ENCODE data around the gene TENM3.
A peak's percentile ranks its signal among the peaks of the same experiment; 100 is the strongest.

TENM3 gene

GRCh38 chr4:182426901-182427300, 183.7 kb downstream of the TENM3 start:
- H3K9me3 ChIP-seq (ENCODE audit: insufficient read depth, low read depth, low read length), result no peaks in the 10 kb centered on the region
- 0 out of 2 replicates have a peak, but pooled peaks cover under 1% of the 10 kb centered on the region for H3K4me1 ChIP-seq (ENCODE audit: insufficient read depth, low read length)
- H3K36me3 ChIP-seq (ENCODE audit: insufficient read depth, low read length), result no peaks in the 10 kb centered on the region
- no peak overlapping the region for H3K27ac ChIP-seq (ENCODE audit: low read depth, low read length)
- H3K4me3 ChIP-seq (ENCODE audit: low read length), result no peak overlapping the region
- 100% methylated on average over 1 of the region's 1 CpG for WGBS
- no peak overlapping the region for H3K9ac ChIP-seq (ENCODE audit: low read depth, low read length)
- H3K27me3 ChIP-seq (ENCODE audit: insufficient read depth, low read length), result no peaks in the 10 kb centered on the region

- WGBS, result 94% methylated on average over 2 of the region's 2 CpGs
Measured at GRCh38 chr4:182427554-182427953, 184.4 kb downstream of the TENM3 start.

GRCh38 chr4:182429896-182430295, 186.7 kb downstream of the TENM3 start:
- Histone ChIP-seq H3K9ac (ENCODE audit: low read depth, low read length) (no peak overlapping the region), H3K4me1 (ENCODE audit: insufficient read depth, low read length) (no peaks in the 10 kb centered on the region), H3K4me3 (ENCODE audit: low read length) (no peak overlapping the region), H3K27ac (ENCODE audit: low read depth, low read length) (no peak overlapping the region), H3K27me3 (ENCODE audit: insufficient read depth, low read length) (no peaks in the 10 kb centered on the region), H3K9me3 (ENCODE audit: insufficient read depth, low read depth, low read length) (no peaks in the 10 kb centered on the region), H3K36me3 (ENCODE audit: insufficient read depth, low read length) (no peaks in the 10 kb centered on the region)
- 92% methylated on average over 8 of the region's 8 CpGs for WGBS

More at GRCh38 chr4:182427554-182427953, 184.4 kb downstream of the TENM3 start:
- Histone ChIP-seq H3K36me3 (ENCODE audit: insufficient read depth, low read length) (no peaks in the 10 kb centered on the region), H3K4me1 (ENCODE audit: insufficient read depth, low read length) (no peaks in the 10 kb centered on the region), H3K27ac (ENCODE audit: low read depth, low read length) (no peak overlapping the region), H3K27me3 (ENCODE audit: insufficient read depth, low read length) (no peaks in the 10 kb centered on the region), H3K4me3 (ENCODE audit: low read length) (no peak overlapping the region), H3K9ac (ENCODE audit: low read depth, low read length) (no peak overlapping the region), H3K9me3 (ENCODE audit: insufficient read depth, low read depth, low read length) (no peaks in the 10 kb centered on the region)

GRCh38 chr4:182432819-182433218, 189.6 kb downstream of the TENM3 start:
- WGBS, result 92% methylated on average over 1 of the region's 1 CpG
- peaks cover 4% of the 10 kb centered on the region; the same call in 1 of the 2 replicates for H3K4me1 ChIP-seq (ENCODE audit: insufficient read depth, low read length)
- H3K9ac ChIP-seq (ENCODE audit: low read depth, low read length), result no peak overlapping the region
- H3K27me3 ChIP-seq (ENCODE audit: insufficient read depth, low read length), result no peaks in the 10 kb centered on the region
- H3K36me3 ChIP-seq (ENCODE audit: insufficient read depth, low read length), result no peaks in the 10 kb centered on the region
- no peak overlapping the region for H3K27ac ChIP-seq (ENCODE audit: low read depth, low read length)
- H3K4me3 ChIP-seq (ENCODE audit: low read length), result no peak overlapping the region
- no peaks in the 10 kb centered on the region for H3K9me3 ChIP-seq (ENCODE audit: insufficient read depth, low read depth, low read length)

- H3K4me3 ChIP-seq (ENCODE audit: low read length), result no peak overlapping the region
- H3K27ac ChIP-seq (ENCODE audit: low read depth, low read length), result no peak overlapping the region
- no peak overlapping the region for H3K9ac ChIP-seq (ENCODE audit: low read depth, low read length)
- no peaks in the 10 kb centered on the region for H3K9me3 ChIP-seq (ENCODE audit: insufficient read depth, low read depth, low read length)
- H3K4me1 ChIP-seq (ENCODE audit: insufficient read depth, low read length), result peaks cover 4% of the 10 kb centered on the region; the same call in 1 of the 2 replicates
- 86% methylated on average over 4 of the region's 4 CpGs for WGBS
- H3K27me3 ChIP-seq (ENCODE audit: insufficient read depth, low read length), result no peaks in the 10 kb centered on the region
- no peaks in the 10 kb centered on the region for H3K36me3 ChIP-seq (ENCODE audit: insufficient read depth, low read length)
Measured at GRCh38 chr4:182434720-182435119, 191.5 kb downstream of the TENM3 start.

- Histone ChIP-seq H3K36me3 (ENCODE audit: insufficient read depth, low read length) (no peaks in the 10 kb centered on the region), H3K9me3 (ENCODE audit: insufficient read depth, low read depth, low read length) (no peaks in the 10 kb centered on the region), H3K4me1 (ENCODE audit: insufficient read depth, low read length) (peaks cover 4% of the 10 kb centered on the region; the same call in 1 of the 2 replicates), H3K27me3 (ENCODE audit: insufficient read depth, low read length) (no peaks in the 10 kb centered on the region), H3K4me3 (ENCODE audit: low read length) (no peak overlapping the region), H3K9ac (ENCODE audit: low read depth, low read length) (no peak overlapping the region), H3K27ac (ENCODE audit: low read depth, low read length) (no peak overlapping the region)
- WGBS, result 86% methylated on average over 4 of the region's 4 CpGs
Measured at GRCh38 chr4:182435401-182435800, 192.2 kb downstream of the TENM3 start.

GRCh38 chr4:182443070-182443469, 199.9 kb downstream of the TENM3 start:
- H3K4me3 ChIP-seq (ENCODE audit: low read length), result no peak overlapping the region
- H3K27ac ChIP-seq (ENCODE audit: low read depth, low read length), result no peak overlapping the region
- H3K9ac ChIP-seq (ENCODE audit: low read depth, low read length), result no peak overlapping the region
- peaks cover 8% of the 10 kb centered on the region for H3K4me1 ChIP-seq (ENCODE audit: insufficient read depth, low read length)
- H3K36me3 ChIP-seq (ENCODE audit: insufficient read depth, low read length), result no peaks in the 10 kb centered on the region
- peaks cover 16% of the 10 kb centered on the region for H3K27me3 ChIP-seq (ENCODE audit: insufficient read depth, low read length)
- H3K9me3 ChIP-seq (ENCODE audit: insufficient read depth, low read depth, low read length), result no peaks in the 10 kb centered on the region

- Histone ChIP-seq H3K9me3 (ENCODE audit: insufficient read depth, low read depth, low read length) (no peaks in the 10 kb centered on the region), H3K9ac (ENCODE audit: low read depth, low read length) (peak overlapping the region; percentile 73), H3K36me3 (ENCODE audit: insufficient read depth, low read length) (no peaks in the 10 kb centered on the region), H3K4me3 (ENCODE audit: low read length) (peak overlapping the region; percentile 78), H3K4me1 (ENCODE audit: insufficient read depth, low read length) (peaks cover 33% of the 10 kb centered on the region), H3K27me3 (ENCODE audit: insufficient read depth, low read length) (peaks cover 17% of the 10 kb centered on the region), H3K27ac (ENCODE audit: low read depth, low read length) (no peak overlapping the region)
- WGBS, result 9% methylated on average over 25 of the region's 25 CpGs
Measured at GRCh38 chr4:182447767-182448280, 204.6 kb downstream of the TENM3 start.

- Histone ChIP-seq H3K36me3 (ENCODE audit: insufficient read depth, low read length) (no peaks in the 10 kb centered on the region), H3K9me3 (ENCODE audit: insufficient read depth, low read depth, low read length) (no peaks in the 10 kb centered on the region), H3K4me3 (ENCODE audit: low read length) (peak overlapping the region; percentile 78), H3K27me3 (ENCODE audit: insufficient read depth, low read length) (peaks cover 17% of the 10 kb centered on the region), H3K27ac (ENCODE audit: low read depth, low read length) (peak overlapping the region; percentile 90; the same call in 1 of the 2 replicates), H3K9ac (ENCODE audit: low read depth, low read length) (peak overlapping the region; percentile 77), H3K4me1 (ENCODE audit: insufficient read depth, low read length) (peaks cover 40% of the 10 kb centered on the region)
- WGBS, result under 1% methylated on average over 113 of the region's 113 CpGs
Measured at GRCh38 chr4:182448281-182449151, 205.3 kb downstream of the TENM3 start.

GRCh38 chr4:182449186-182449929, 206.2 kb downstream of the TENM3 start:
- peaks cover 17% of the 10 kb centered on the region for H3K27me3 ChIP-seq (ENCODE audit: insufficient read depth, low read length)
- no peaks in the 10 kb centered on the region for H3K9me3 ChIP-seq (ENCODE audit: insufficient read depth, low read depth, low read length)
- peaks cover 48% of the 10 kb centered on the region for H3K4me1 ChIP-seq (ENCODE audit: insufficient read depth, low read length)
- H3K9ac ChIP-seq (ENCODE audit: low read depth, low read length), result peak overlapping the region; percentile 77
- H3K36me3 ChIP-seq (ENCODE audit: insufficient read depth, low read length), result no peaks in the 10 kb centered on the region
- H3K4me3 ChIP-seq (ENCODE audit: low read length), result peak overlapping the region; percentile 78
- under 1% methylated on average over 34 of the region's 34 CpGs for WGBS
- H3K27ac ChIP-seq (ENCODE audit: low read depth, low read length), result peak overlapping the region; percentile 90; the same call in 1 of the 2 replicates

GRCh38 chr4:182449930-182450439, 206.8 kb downstream of the TENM3 start:
- WGBS, result 5% methylated on average over 3 of the region's 4 CpGs
- Histone ChIP-seq H3K9me3 (ENCODE audit: insufficient read depth, low read depth, low read length) (no peaks in the 10 kb centered on the region), H3K4me1 (ENCODE audit: insufficient read depth, low read length) (peaks cover 54% of the 10 kb centered on the region), H3K4me3 (ENCODE audit: low read length) (peak overlapping the region; percentile 78), H3K27ac (ENCODE audit: low read depth, low read length) (peak overlapping the region; percentile 39), H3K36me3 (ENCODE audit: insufficient read depth, low read length) (no peaks in the 10 kb centered on the region), H3K9ac (ENCODE audit: low read depth, low read length) (peak overlapping the region; percentile 77), H3K27me3 (ENCODE audit: insufficient read depth, low read length) (peaks cover 17% of the 10 kb centered on the region)

Data from HUES64 (cell line).